ENCODE measurements around the gene ARL2.

ARL2 gene

GRCh38 chr11:64996327-64996709, 17.6 kb upstream of the ARL2 start:
- Histone ChIP-seq H3K4me3 (ENCODE audit: control insufficient read depth in 1 of 7, extremely low read depth in 1 of 7, insufficient read depth in 4 of 7, low read depth in 2 of 7, low read length in 6 of 7) (peak overlapping the region in 5 of 7 experiments; percentile 8 to 78 (median 64)), H3K27me3 (replicated peaks in 2 of 5; ENCODE audit: control insufficient read depth in 4 of 5, insufficient read depth in 5 of 5, low read length in 4 of 5) (peaks cover 0 to 5% (median 0%) of the 10 kb centered on the region in 5 experiments), H3K4me1 (ENCODE audit: control extremely low read depth in 1 of 4, control insufficient read depth in 4 of 4, insufficient read depth in 4 of 4, low read length in 3 of 4) (peaks cover 0 to 14% (median 11%) of the 10 kb centered on the region in 4 experiments), H3K36me3 (ENCODE audit: control insufficient read depth in 4 of 4, insufficient read depth in 4 of 4, low read length in 3 of 4) (no peaks in the 10 kb centered on the region), H3K27ac (ENCODE audit: insufficient read depth in 1 of 2, low read depth in 1 of 2, low read length in 2 of 2, poor library complexity in 1 of 2, severe bottlenecking in 2 of 2) (peak overlapping the region in 1 of 2 experiments; percentile 2), H3K9me3 (ENCODE audit: control extremely low read depth in 1 of 5, control insufficient read depth in 4 of 5, insufficient read depth in 2 of 5, low read depth in 1 of 5, low read length in 4 of 5) (no peaks in the 10 kb centered on the region)
- 41% methylated on average over 8 of the region's 11 CpGs for WGBS (ENCODE audit: insufficient coverage)
- no peak for DNase-seq
- POLR2A ChIA-PET, result no interaction called here
- CTCF ChIA-PET, result interaction anchor here (0.9 to 7.0 kb wide), 22 partner anchors 9 to 203 kb away, joined by 3 to 41 read pairs (median 4); partner anchors contain the start of genes ARL2, ATG2A, CDC42BPG and PPP2R5B

- WGBS (ENCODE audit: insufficient coverage), result 10% methylated on average over 6 of the region's 9 CpGs
- Histone ChIP-seq H3K27ac (ENCODE audit: insufficient read depth in 1 of 2, low read depth in 1 of 2, low read length in 2 of 2, poor library complexity in 1 of 2, severe bottlenecking in 2 of 2) (peak within 1 kb of the TSS in 1 of 2 experiments; percentile 10), H3K9me3 (ENCODE audit: control extremely low read depth in 1 of 5, control insufficient read depth in 4 of 5, insufficient read depth in 2 of 5, low read depth in 1 of 5, low read length in 4 of 5) (no peaks in the 10 kb centered on the region), H3K4me3 (ENCODE audit: control insufficient read depth in 1 of 7, extremely low read depth in 1 of 7, insufficient read depth in 4 of 7, low read depth in 2 of 7, low read length in 6 of 7) (peak within 1 kb of the TSS in 5 of 7 experiments; percentile 8 to 78 (median 64)), H3K27me3 (replicated peaks in 2 of 5; ENCODE audit: control insufficient read depth in 4 of 5, insufficient read depth in 5 of 5, low read length in 4 of 5) (peaks cover 0 to 5% (median 0%) of the 10 kb centered on the region in 5 experiments), H3K4me1 (ENCODE audit: control extremely low read depth in 1 of 4, control insufficient read depth in 4 of 4, insufficient read depth in 4 of 4, low read length in 3 of 4) (peaks cover 0 to 14% (median 11%) of the 10 kb centered on the region in 4 experiments), H3K36me3 (ENCODE audit: control insufficient read depth in 4 of 4, insufficient read depth in 4 of 4, low read length in 3 of 4) (no peaks in the 10 kb centered on the region)
- POLR2A ChIA-PET, result no interaction called here
- peak; percentile 56 to 72 (median 70) for DNase-seq
- CTCF ChIA-PET, result interaction anchor here (0.7 to 7.0 kb wide), 27 partner anchors 8 to 203 kb away, joined by 3 to 41 read pairs (median 4); partner anchors contain the start of genes ARL2, ATG2A, CDC42BPG and PPP2R5B
These were observed 17.1 kb upstream of the ARL2 start, which contains the start of gene BATF2 for GRCh38 chr11:64996710-64997380. TSS of gene BATF2 (minus strand) at chr11:64996971. CDS start at chr11:64996914, 57 bp downstream.

- DNase-seq, result peak in 2 of 3 donors; percentile 15 to 30
- CTCF ChIA-PET, result interaction anchor here (1.0 to 7.0 kb wide), 8 partner anchors 16 to 149 kb away, joined by 3 to 41 read pairs (median 3); partner anchors contain the start of genes ARL2, ATG2A and ZNHIT2
- Histone ChIP-seq H3K27me3 (replicated peaks in 2 of 5; ENCODE audit: control insufficient read depth in 4 of 5, insufficient read depth in 5 of 5, low read length in 4 of 5) (peaks cover 0 to 5% (median 0%) of the 10 kb centered on the region in 5 experiments), H3K4me1 (ENCODE audit: control extremely low read depth in 1 of 4, control insufficient read depth in 4 of 4, insufficient read depth in 4 of 4, low read length in 3 of 4) (peaks cover 0 to 14% (median 11%) of the 10 kb centered on the region in 4 experiments), H3K4me3 (ENCODE audit: control insufficient read depth in 1 of 7, extremely low read depth in 1 of 7, insufficient read depth in 4 of 7, low read depth in 2 of 7, low read length in 6 of 7) (no peak overlapping the region), H3K36me3 (ENCODE audit: control insufficient read depth in 4 of 4, insufficient read depth in 4 of 4, low read length in 3 of 4) (no peaks in the 10 kb centered on the region), H3K27ac (ENCODE audit: insufficient read depth in 1 of 2, low read depth in 1 of 2, low read length in 2 of 2, poor library complexity in 1 of 2, severe bottlenecking in 2 of 2) (no peak overlapping the region), H3K9me3 (ENCODE audit: control extremely low read depth in 1 of 5, control insufficient read depth in 4 of 5, insufficient read depth in 2 of 5, low read depth in 1 of 5, low read length in 4 of 5) (no peaks in the 10 kb centered on the region)
- WGBS (ENCODE audit: insufficient coverage), result 100% methylated on average over 1 of the region's 1 CpG
- POLR2A ChIA-PET, result interaction anchor here (1.4 to 1.8 kb wide), 2 partner anchors 64 to 75 kb away, joined by 3 read pairs; no protein-coding TSS in a partner anchor
These were observed 15.8 kb upstream of the ARL2 start for GRCh38 chr11:64998141-64998540.

- Histone ChIP-seq H3K4me1 (ENCODE audit: control extremely low read depth in 1 of 4, control insufficient read depth in 4 of 4, insufficient read depth in 4 of 4, low read length in 3 of 4) (peaks cover 0 to 14% (median 11%) of the 10 kb centered on the region in 4 experiments), H3K9me3 (ENCODE audit: control extremely low read depth in 1 of 5, control insufficient read depth in 4 of 5, insufficient read depth in 2 of 5, low read depth in 1 of 5, low read length in 4 of 5) (no peaks in the 10 kb centered on the region), H3K36me3 (ENCODE audit: control insufficient read depth in 4 of 4, insufficient read depth in 4 of 4, low read length in 3 of 4) (no peaks in the 10 kb centered on the region), H3K27me3 (replicated peaks in 2 of 5; ENCODE audit: control insufficient read depth in 4 of 5, insufficient read depth in 5 of 5, low read length in 4 of 5) (peaks cover 0 to 2% (median 0%) of the 10 kb centered on the region in 5 experiments), H3K27ac (ENCODE audit: insufficient read depth in 1 of 2, low read depth in 1 of 2, low read length in 2 of 2, poor library complexity in 1 of 2, severe bottlenecking in 2 of 2) (no peak overlapping the region), H3K4me3 (ENCODE audit: control insufficient read depth in 1 of 7, extremely low read depth in 1 of 7, insufficient read depth in 4 of 7, low read depth in 2 of 7, low read length in 6 of 7) (no peak overlapping the region)
- 75% methylated on average over 7 of the region's 9 CpGs for WGBS (ENCODE audit: insufficient coverage)
- DNase-seq, result no peak
- CTCF ChIA-PET, result interaction anchor here (0.8 to 7.0 kb wide), 5 partner anchors 9 to 150 kb away, joined by 3 to 41 read pairs (median 3); partner anchors contain the start of gene ARL2
- POLR2A ChIA-PET, result interaction anchor here (1.4 to 1.8 kb wide), 2 partner anchors 65 to 75 kb away, joined by 3 read pairs; no protein-coding TSS in a partner anchor
These were observed 15.1 kb upstream of the ARL2 start for GRCh38 chr11:64998690-64999431.

GRCh38 chr11:64999478-64999877, 14.5 kb upstream of the ARL2 start:
- Histone ChIP-seq H3K4me1 (ENCODE audit: control extremely low read depth in 1 of 4, control insufficient read depth in 4 of 4, insufficient read depth in 4 of 4, low read length in 3 of 4) (peaks cover 0 to 14% (median 11%) of the 10 kb centered on the region in 4 experiments), H3K4me3 (ENCODE audit: control insufficient read depth in 1 of 7, extremely low read depth in 1 of 7, insufficient read depth in 4 of 7, low read depth in 2 of 7, low read length in 6 of 7) (no peak overlapping the region), H3K9me3 (ENCODE audit: control extremely low read depth in 1 of 5, control insufficient read depth in 4 of 5, insufficient read depth in 2 of 5, low read depth in 1 of 5, low read length in 4 of 5) (no peaks in the 10 kb centered on the region), H3K27ac (ENCODE audit: insufficient read depth in 1 of 2, low read depth in 1 of 2, low read length in 2 of 2, poor library complexity in 1 of 2, severe bottlenecking in 2 of 2) (no peak overlapping the region), H3K27me3 (replicated peaks in 2 of 5; ENCODE audit: control insufficient read depth in 4 of 5, insufficient read depth in 5 of 5, low read length in 4 of 5) (no peaks in the 10 kb centered on the region), H3K36me3 (ENCODE audit: control insufficient read depth in 4 of 4, insufficient read depth in 4 of 4, low read length in 3 of 4) (no peaks in the 10 kb centered on the region)
- CTCF ChIA-PET, result interaction anchor here (0.7 to 7.0 kb wide), 4 partner anchors 8 to 48 kb away, joined by 3 to 41 read pairs (median 3); partner anchors contain the start of gene ARL2
- POLR2A ChIA-PET, result interaction anchor here (1.8 kb wide), 1 partner anchor 66 kb away, joined by 3 read pairs; no protein-coding TSS in a partner anchor
- WGBS (ENCODE audit: insufficient coverage), result 100% methylated on average over 1 of the region's 1 CpG
- no peak for DNase-seq

- WGBS (ENCODE audit: insufficient coverage), result 100% methylated on average over 2 of the region's 5 CpGs
- peaks cover 0 to 2% (median 0%) of the 10 kb centered on the region in 4 experiments for H3K4me1 ChIP-seq (ENCODE audit: control extremely low read depth in 1 of 4, control insufficient read depth in 4 of 4, insufficient read depth in 4 of 4, low read length in 3 of 4)
These were observed 11.3 kb upstream of the ARL2 start for GRCh38 chr11:65002706-65003105.

More at GRCh38 chr11:65002706-65003105, 11.3 kb upstream of the ARL2 start:
- CTCF ChIA-PET, result interaction anchor here (2.5 kb wide), 1 partner anchor 10 kb away, joined by 11 read pairs; no protein-coding TSS in a partner anchor
- no peak overlapping the region for H3K27ac ChIP-seq (ENCODE audit: insufficient read depth in 1 of 2, low read depth in 1 of 2, low read length in 2 of 2, poor library complexity in 1 of 2, severe bottlenecking in 2 of 2)
- no peaks in the 10 kb centered on the region for H3K9me3 ChIP-seq (ENCODE audit: control extremely low read depth in 1 of 5, control insufficient read depth in 4 of 5, insufficient read depth in 2 of 5, low read depth in 1 of 5, low read length in 4 of 5)
- POLR2A ChIA-PET, result no interaction called here
- no peak overlapping the region for H3K4me3 ChIP-seq (ENCODE audit: control insufficient read depth in 1 of 7, extremely low read depth in 1 of 7, insufficient read depth in 4 of 7, low read depth in 2 of 7, low read length in 6 of 7)
- no peak for DNase-seq
- no peaks in the 10 kb centered on the region for H3K27me3 ChIP-seq (replicated peaks in 2 of 5; ENCODE audit: control insufficient read depth in 4 of 5, insufficient read depth in 5 of 5, low read length in 4 of 5)
- H3K36me3 ChIP-seq (ENCODE audit: control insufficient read depth in 4 of 4, insufficient read depth in 4 of 4, low read length in 3 of 4), result no peaks in the 10 kb centered on the region

Data from common myeloid progenitor, CD34-positive (primary cell).